ENCODE results near the gene MAP2K2.

MAP2K2 gene

DNA sequence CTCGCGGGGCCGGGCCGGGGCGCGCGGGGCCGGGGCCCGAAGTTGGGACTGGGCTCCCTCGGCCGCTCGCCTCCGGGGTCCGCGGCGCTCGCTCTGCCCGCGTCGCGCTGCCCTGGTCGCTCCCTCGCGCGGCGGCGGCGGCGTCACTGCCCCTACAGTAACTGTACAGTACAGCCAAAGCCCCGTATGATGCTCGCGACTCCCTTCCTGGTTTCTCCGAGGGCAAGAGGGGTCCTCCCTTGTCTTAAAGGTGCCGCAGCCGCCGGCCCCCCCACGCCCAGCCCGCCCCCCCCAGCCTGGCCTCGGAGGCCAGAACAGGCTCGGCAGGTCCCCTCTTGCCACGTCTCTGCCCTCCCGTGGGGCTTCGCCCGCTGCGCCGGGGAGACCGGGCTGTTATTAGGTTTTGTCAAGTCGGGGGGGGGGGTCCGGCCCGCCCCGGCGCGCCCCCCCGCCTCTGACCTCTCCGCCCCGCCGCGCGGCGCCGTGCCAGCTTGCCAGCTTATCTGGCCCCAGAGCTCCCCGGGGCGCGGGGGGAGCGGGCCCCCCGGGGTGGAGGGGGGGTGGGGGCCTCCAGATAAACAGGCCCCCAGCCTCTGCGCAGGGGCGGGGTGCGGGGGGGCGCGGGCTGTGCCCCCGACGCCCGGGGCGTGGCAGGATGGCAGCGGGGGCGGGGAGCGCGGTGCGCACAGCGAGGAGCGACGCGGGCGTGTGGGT is 57.1 kb downstream of the MAP2K2 start, which contains the start of gene ZBTB7A:
ZBTB7A (minus strand) TSS at position 218 of the 714 bp plus-strand sequence. CDS start 11,667 bp downstream, outside the sequence.
- TF ChIP-seq TAF1 (IDR thresholded peaks at IDR 0.05; ENCODE audit: borderline replicate concordance, insufficient read depth, low read length) (no peak), SIN3A (IDR thresholded peaks at IDR 0.05; ENCODE audit: borderline replicate concordance, insufficient read depth, low read length) (no peak; the same call in 1 of the 2 replicates), POLR2AphosphoS5 (IDR thresholded peaks at IDR 0.05; ENCODE audit: low read depth, low read length) (no peak), FOXP2 (optimal IDR thresholded peaks at IDR 0.05; ENCODE audit: borderline replicate concordance, extremely low read depth, extremely low read length, insufficient read depth) (no peak)
- TF ChIP-seq, protein P1, sequence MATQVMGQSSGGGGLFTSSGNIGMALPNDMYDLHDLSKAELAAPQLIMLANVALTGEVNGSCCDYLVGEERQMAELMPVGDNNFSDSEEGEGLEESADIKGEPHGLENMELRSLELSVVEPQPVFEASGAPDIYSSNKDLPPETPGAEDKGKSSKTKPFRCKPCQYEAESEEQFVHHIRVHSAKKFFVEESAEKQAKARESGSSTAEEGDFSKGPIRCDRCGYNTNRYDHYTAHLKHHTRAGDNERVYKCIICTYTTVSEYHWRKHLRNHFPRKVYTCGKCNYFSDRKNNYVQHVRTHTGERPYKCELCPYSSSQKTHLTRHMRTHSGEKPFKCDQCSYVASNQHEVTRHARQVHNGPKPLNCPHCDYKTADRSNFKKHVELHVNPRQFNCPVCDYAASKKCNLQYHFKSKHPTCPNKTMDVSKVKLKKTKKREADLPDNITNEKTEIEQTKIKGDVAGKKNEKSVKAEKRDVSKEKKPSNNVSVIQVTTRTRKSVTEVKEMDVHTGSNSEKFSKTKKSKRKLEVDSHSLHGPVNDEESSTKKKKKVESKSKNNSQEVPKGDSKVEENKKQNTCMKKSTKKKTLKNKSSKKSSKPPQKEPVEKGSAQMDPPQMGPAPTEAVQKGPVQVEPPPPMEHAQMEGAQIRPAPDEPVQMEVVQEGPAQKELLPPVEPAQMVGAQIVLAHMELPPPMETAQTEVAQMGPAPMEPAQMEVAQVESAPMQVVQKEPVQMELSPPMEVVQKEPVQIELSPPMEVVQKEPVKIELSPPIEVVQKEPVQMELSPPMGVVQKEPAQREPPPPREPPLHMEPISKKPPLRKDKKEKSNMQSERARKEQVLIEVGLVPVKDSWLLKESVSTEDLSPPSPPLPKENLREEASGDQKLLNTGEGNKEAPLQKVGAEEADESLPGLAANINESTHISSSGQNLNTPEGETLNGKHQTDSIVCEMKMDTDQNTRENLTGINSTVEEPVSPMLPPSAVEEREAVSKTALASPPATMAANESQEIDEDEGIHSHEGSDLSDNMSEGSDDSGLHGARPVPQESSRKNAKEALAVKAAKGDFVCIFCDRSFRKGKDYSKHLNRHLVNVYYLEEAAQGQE (IDR thresholded peaks at IDR 0.05; ENCODE audit: insufficient read depth in 1 of 2, low read depth in 2 of 2, low read length in 2 of 2), result no peak

DNA sequence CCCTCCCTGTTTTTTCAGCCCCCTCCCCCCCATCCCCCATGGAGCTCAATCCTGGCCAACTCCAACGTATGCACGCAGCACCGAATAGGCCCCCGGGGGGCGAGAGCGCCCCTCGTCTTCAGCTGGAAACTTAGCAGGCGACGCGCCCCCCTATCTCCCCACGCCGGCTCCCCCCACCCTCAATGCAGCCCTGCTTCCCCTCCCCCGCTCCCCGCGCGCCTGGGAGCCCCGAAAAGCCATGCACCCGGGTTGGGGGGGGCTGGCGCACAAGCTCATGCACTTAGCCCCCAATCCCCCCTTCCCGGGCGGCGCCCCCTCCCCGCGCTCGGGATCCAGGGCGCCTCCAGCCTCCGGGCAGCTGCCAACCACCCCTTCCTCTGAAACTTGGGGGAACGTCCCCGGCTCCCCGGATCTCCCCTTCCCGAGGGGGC is 57.7 kb downstream of the MAP2K2 start:
- no peak; the same call in 1 of the 2 replicates for TF ChIP-seq POLR2AphosphoS5 (IDR thresholded peaks at IDR 0.05; ENCODE audit: low read depth, low read length)
- TF ChIP-seq FOXP2 (optimal IDR thresholded peaks at IDR 0.05; ENCODE audit: borderline replicate concordance, extremely low read depth, extremely low read length, insufficient read depth), result no peak
- TF ChIP-seq SIN3A (IDR thresholded peaks at IDR 0.05; ENCODE audit: borderline replicate concordance, insufficient read depth, low read length), result no peak
- TF ChIP-seq, protein P1 (IDR thresholded peaks at IDR 0.05; ENCODE audit: insufficient read depth in 1 of 2, low read depth in 2 of 2, low read length in 2 of 2), result no peak
- TF ChIP-seq TAF1 (IDR thresholded peaks at IDR 0.05; ENCODE audit: borderline replicate concordance, insufficient read depth, low read length), result no peak; the same call in 1 of the 2 replicates

DNA sequence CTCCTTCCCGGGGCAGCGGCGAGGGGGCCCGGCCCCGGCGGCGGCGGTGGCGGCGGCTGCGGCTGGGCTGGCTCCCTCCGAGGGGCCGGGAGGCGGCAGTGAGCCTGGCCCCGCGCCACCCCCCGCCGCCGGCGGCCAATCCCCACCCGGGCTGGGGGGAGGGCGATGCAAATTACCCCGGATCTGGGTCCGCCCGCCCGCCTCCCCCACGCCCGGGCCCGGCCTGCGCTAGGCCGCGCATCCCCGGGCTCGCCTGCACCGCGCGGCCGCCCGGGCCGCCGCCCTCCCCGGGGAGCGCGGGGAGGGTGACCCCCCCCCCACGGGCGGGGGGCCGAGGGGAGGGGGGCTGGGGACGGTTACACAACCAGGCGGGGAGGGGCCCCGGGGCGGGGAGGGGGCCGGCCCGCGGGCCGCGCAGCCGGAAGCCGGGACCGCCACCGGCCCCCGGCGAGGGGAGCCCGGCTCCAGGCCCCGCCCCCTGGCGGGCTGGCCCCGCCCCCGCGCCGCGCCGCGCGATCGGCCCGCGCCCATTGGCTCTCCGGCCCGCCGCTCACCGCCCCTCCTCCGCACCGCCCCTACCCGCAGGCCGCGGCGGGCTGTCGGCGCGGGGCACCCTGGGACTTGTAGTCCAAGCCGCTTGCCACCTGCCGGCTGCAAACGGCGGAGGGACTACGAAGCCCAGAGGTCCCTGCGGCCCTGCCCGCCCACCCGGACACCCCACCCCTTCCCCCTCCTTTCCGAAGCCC is 58.3 kb downstream of the MAP2K2 start:
- no peak; the same call in 1 of the 2 replicates for TF ChIP-seq POLR2AphosphoS5 (IDR thresholded peaks at IDR 0.05; ENCODE audit: low read depth, low read length)
- no peak for TF ChIP-seq SIN3A (IDR thresholded peaks at IDR 0.05; ENCODE audit: borderline replicate concordance, insufficient read depth, low read length)
- TF ChIP-seq FOXP2 (optimal IDR thresholded peaks at IDR 0.05; ENCODE audit: borderline replicate concordance, extremely low read depth, extremely low read length, insufficient read depth), result peak; percentile 36
- TF ChIP-seq, protein P1 (IDR thresholded peaks at IDR 0.05; ENCODE audit: insufficient read depth in 1 of 2, low read depth in 2 of 2, low read length in 2 of 2), result no peak
- TF ChIP-seq TAF1 (IDR thresholded peaks at IDR 0.05; ENCODE audit: borderline replicate concordance, insufficient read depth, low read length), result no peak

DNA sequence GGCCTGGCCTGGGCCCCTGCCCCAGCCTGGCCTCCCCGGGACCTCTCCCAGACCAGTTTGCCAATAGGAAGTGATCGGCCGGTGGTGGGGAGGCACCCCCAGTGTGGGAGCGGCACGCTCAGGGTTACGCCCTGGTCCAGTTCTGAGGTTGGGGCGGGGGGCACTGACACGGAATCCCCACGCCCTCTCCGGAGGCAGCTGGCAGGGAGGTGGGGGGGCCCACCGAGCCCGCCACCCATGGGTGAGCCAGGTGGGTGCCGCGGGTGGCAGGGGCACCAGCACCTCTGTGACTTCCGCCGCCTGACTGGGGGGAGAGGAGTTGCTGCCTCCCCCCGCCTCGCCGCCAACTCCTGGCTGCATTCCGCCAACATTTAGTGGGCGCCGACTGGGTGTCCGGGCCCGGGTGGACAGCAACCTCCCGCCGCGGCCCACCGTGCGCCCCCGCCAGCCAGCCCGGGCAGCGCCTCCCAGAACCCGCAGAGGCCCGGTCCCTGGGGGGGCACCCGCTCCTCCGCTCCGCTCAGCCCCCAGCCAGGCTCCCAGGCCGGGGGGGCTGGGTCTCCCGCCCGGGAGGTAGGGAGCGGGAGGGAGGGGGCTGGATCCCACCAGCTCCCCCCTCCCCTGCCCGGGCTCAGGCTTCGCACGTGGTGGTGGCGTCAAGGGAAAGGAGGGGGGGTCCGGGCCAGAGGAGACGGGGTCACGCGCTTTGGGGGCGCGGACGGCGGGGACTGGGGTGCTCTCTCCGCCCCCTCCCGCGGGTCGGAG is 59.2 kb downstream of the MAP2K2 start:
- no peak; the same call in 1 of the 2 replicates for TF ChIP-seq POLR2AphosphoS5 (IDR thresholded peaks at IDR 0.05; ENCODE audit: low read depth, low read length)
- TF ChIP-seq, protein P1 (IDR thresholded peaks at IDR 0.05; ENCODE audit: insufficient read depth in 1 of 2, low read depth in 2 of 2, low read length in 2 of 2), result no peak
- no peak for TF ChIP-seq SIN3A (IDR thresholded peaks at IDR 0.05; ENCODE audit: borderline replicate concordance, insufficient read depth, low read length)
- no peak for TF ChIP-seq TAF1 (IDR thresholded peaks at IDR 0.05; ENCODE audit: borderline replicate concordance, insufficient read depth, low read length)
